ENCODE measurements around the gene HMGCL.

The HMGCL gene

DNA sequence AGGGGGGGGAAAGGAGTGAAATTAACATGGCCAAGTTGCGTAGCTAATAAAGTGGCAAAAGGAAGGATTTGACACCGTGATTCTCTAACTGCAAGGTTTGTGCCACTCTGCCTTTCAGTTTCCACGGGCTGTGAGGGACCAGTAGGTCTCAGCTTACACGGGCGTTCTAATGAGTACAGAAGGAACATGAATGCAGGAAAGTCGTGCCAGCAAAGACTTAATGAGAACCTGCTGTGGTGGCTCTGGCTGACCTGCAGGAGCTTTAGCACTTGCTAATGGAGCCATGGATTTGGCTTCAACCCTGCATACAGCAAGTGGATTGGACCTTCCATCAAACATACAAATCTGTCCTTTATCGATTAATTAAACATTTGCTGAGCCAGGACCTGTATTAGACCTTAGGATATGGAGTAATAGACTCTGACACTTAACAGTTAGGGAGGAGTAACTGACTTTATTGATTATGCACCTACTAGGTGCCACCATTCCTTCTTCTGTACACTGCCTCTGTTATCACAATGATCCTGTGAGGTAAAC is 62.1 kb downstream of the HMGCL start:
- no peak overlapping the region for H3K4me3 ChIP-seq (ENCODE audit: control insufficient read depth, low read depth, low read length)
- TF ChIP-seq, protein P1, sequence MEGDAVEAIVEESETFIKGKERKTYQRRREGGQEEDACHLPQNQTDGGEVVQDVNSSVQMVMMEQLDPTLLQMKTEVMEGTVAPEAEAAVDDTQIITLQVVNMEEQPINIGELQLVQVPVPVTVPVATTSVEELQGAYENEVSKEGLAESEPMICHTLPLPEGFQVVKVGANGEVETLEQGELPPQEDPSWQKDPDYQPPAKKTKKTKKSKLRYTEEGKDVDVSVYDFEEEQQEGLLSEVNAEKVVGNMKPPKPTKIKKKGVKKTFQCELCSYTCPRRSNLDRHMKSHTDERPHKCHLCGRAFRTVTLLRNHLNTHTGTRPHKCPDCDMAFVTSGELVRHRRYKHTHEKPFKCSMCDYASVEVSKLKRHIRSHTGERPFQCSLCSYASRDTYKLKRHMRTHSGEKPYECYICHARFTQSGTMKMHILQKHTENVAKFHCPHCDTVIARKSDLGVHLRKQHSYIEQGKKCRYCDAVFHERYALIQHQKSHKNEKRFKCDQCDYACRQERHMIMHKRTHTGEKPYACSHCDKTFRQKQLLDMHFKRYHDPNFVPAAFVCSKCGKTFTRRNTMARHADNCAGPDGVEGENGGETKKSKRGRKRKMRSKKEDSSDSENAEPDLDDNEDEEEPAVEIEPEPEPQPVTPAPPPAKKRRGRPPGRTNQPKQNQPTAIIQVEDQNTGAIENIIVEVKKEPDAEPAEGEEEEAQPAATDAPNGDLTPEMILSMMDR (conservative IDR thresholded peaks at IDR 0.05; ENCODE audit: control insufficient read depth, insufficient read depth, low read depth, low read length) = no peak
- peak; percentile 52 for DNase-seq (ENCODE audit: low read depth)

DNA sequence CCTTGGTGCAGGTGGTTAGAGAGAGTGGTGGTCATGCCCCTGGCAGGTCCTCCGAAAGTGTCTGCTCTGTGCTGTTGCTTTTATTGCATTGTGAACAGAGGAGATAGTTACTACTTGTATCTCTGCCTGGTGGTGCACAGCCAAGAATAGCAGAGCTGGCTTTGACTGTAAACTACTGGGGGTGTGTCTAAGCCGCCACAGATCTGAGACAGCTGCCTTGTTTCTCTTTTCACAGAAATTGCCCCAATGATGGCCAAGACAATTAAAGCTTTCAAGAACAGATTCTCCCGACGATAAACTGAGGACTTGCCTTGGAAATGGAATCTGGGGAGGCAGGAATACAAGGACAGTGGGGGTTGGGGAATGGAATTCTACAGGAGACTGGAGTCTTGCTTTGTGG is 66.0 kb downstream of the HMGCL start:
- TF ChIP-seq, protein P1 (conservative IDR thresholded peaks at IDR 0.05; ENCODE audit: control insufficient read depth, insufficient read depth, low read depth, low read length) = no peak
- no peak overlapping the region for H3K4me3 ChIP-seq (ENCODE audit: control insufficient read depth, low read depth, low read length)
- DNase-seq (ENCODE audit: low read depth) = no peak

DNA sequence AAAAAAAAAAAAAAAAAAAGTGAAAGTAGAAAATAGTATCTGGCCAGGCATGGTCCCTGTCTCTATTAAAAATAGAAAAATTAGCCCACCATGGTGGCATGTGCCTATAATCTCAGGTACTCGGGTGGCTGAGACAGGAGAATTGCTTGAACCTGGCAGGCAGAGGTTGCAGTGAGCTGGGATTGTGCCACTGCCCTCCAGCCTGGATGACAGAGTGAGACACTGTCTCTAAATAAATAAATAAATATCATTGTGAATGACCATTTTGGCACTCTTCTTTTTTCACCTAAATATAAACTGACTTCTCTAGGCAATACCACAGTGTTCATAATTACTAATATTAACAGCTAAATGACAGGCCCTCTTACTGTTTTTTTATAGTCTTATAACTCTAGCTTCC is 67.4 kb downstream of the HMGCL start:
- TF ChIP-seq, protein P1 (conservative IDR thresholded peaks at IDR 0.05; ENCODE audit: control insufficient read depth, insufficient read depth, low read depth, low read length) = no peak
- no peak for DNase-seq (ENCODE audit: low read depth)
- no peak overlapping the region for H3K4me3 ChIP-seq (ENCODE audit: control insufficient read depth, low read depth, low read length)

GRCh38 chr1:23756676-23757075 is 68.6 kb downstream of the HMGCL start:
- H3K4me3 ChIP-seq (ENCODE audit: control insufficient read depth, low read depth, low read length) = no peak overlapping the region
- TF ChIP-seq, protein P1 (conservative IDR thresholded peaks at IDR 0.05; ENCODE audit: control insufficient read depth, insufficient read depth, low read depth, low read length) = no peak
- peak; percentile 74 for DNase-seq (ENCODE audit: low read depth)

DNA sequence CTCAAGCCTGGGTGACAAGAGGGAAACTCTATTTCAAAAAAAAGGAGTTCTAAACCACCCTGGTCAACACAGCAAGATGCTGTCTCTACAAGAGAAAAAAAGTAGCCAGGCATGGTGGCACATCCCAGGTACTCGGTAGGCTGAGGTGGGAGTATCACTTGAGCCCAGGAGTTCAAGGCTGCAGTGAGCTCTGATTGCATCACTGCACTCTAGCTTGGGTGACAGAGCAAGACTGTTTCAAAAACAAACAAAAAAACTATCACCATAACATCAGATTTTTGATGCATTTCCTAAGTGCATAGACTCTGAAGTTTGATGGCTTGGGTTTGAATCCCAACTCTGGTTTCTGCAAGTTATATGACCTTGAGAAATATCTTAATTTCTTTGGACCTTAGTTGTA is 72.3 kb downstream of the HMGCL start:
- H3K4me3 ChIP-seq (ENCODE audit: control insufficient read depth, low read depth, low read length) = no peak overlapping the region
- DNase-seq (ENCODE audit: low read depth) = no peak
- TF ChIP-seq, protein P1 (conservative IDR thresholded peaks at IDR 0.05; ENCODE audit: control insufficient read depth, insufficient read depth, low read depth, low read length) = no peak
